HEK293 (cell line): ENCODE results near the gene AHSA1.

ENCODE experiments used
- CTCF ChIP-seq: fragments of 450-650 bp; formaldehyde crosslinking; IDR thresholded peaks from 2 replicates; pipeline ENCODE4 v1.5.1; 2016; ENCODE audit warnings: missing biosample characterization, missing genetic modification characterization
- FEZF1 ChIP-seq: fragments of 450-650 bp; formaldehyde crosslinking; IDR thresholded peaks from 2 replicates; pipeline ENCODE4 v1.5.1; 2016; ENCODE audit warnings: missing biosample characterization, missing genetic modification characterization
- HOXA7 ChIP-seq: sonication (generic); formaldehyde crosslinking; IDR thresholded peaks from 2 replicates; pipeline ENCODE4 v1.8.1; 2022; ENCODE audit warnings: missing genetic modification reagents, borderline replicate concordance
- KLF10 ChIP-seq: fragments of 450-650 bp; IDR thresholded peaks from 2 replicates; pipeline ENCODE4 v1.5.1; 2018; ENCODE audit warnings: missing biosample characterization, mild to moderate bottlenecking, missing genetic modification characterization
- KLF9 ChIP-seq: fragments of 450-650 bp; formaldehyde crosslinking; IDR thresholded peaks from 2 replicates; pipeline ENCODE4 v1.5.1; 2016; ENCODE audit warnings: missing biosample characterization, missing genetic modification characterization, low read depth
- MYNN ChIP-seq: fragments of 450-650 bp; formaldehyde crosslinking; IDR thresholded peaks from 2 replicates; pipeline ENCODE4 v1.5.1; 2016; ENCODE audit warnings: missing biosample characterization, missing genetic modification characterization, borderline replicate concordance
- PRDM10 ChIP-seq: fragments of 450-650 bp; formaldehyde crosslinking; IDR thresholded peaks from 2 replicates; pipeline ENCODE4 v1.5.1; 2016; ENCODE audit warnings: missing biosample characterization, missing genetic modification characterization
- SCRT2 ChIP-seq: fragments of 450-650 bp; formaldehyde crosslinking; IDR thresholded peaks from 2 replicates; pipeline ENCODE4 v1.5.1; 2016; ENCODE audit warnings: missing biosample characterization, missing genetic modification characterization
- TSHZ1 ChIP-seq: fragments of 450-650 bp; formaldehyde crosslinking; IDR thresholded peaks from 2 replicates; pipeline ENCODE4 v1.5.1; 2016; ENCODE audit warnings: missing biosample characterization, missing genetic modification characterization, borderline replicate concordance
- ZNF394 ChIP-seq: fragments of 450-650 bp; formaldehyde crosslinking; IDR thresholded peaks from 2 replicates; pipeline ENCODE4 v1.5.1; 2016; ENCODE audit warnings: missing biosample characterization, missing genetic modification characterization, mild to moderate bottlenecking, moderate library complexity, borderline replicate concordance
- ZNF398 ChIP-seq: fragments of 450-650 bp; formaldehyde crosslinking; IDR thresholded peaks from 2 replicates; pipeline ENCODE4 v1.5.1; 2017; ENCODE audit warnings: missing biosample characterization, missing genetic modification characterization
- ZNF488 ChIP-seq: fragments of 450-650 bp; formaldehyde crosslinking; IDR thresholded peaks from 2 replicates; pipeline ENCODE4 v1.5.1; 2016; ENCODE audit warnings: missing biosample characterization, missing genetic modification characterization
- ZNF510 ChIP-seq: fragments of 450-650 bp; formaldehyde crosslinking; IDR thresholded peaks from 2 replicates; pipeline ENCODE4 v1.5.1; 2018; ENCODE audit warnings: mild to moderate bottlenecking, missing genetic modification characterization, missing biosample characterization; ENCODE audit not compliant: insufficient replicate concordance
- ZNF548 ChIP-seq: fragments of 450-650 bp; formaldehyde crosslinking; IDR thresholded peaks from 2 replicates; pipeline ENCODE4 v1.5.1; 2016; ENCODE audit warnings: missing biosample characterization, missing genetic modification characterization
- ZNF555 ChIP-seq: fragments of 450-650 bp; formaldehyde crosslinking; conservative IDR thresholded peaks from 2 replicates; pipeline ENCODE4 v1.5.1; 2017; ENCODE audit warnings: missing biosample characterization, mild to moderate bottlenecking, missing genetic modification characterization, inconsistent platforms
- ZNF558 ChIP-seq: fragments of 450-650 bp; formaldehyde crosslinking; IDR thresholded peaks from 2 replicates; pipeline ENCODE4 v1.5.1; 2016; ENCODE audit warnings: missing biosample characterization, missing genetic modification characterization
- ZNF580 ChIP-seq: fragments of 450-650 bp; formaldehyde crosslinking; IDR thresholded peaks from 2 replicates; pipeline ENCODE4 v1.5.1; 2016; ENCODE audit warnings: missing biosample characterization, missing genetic modification characterization
- ZNF596 ChIP-seq: fragments of 450-650 bp; IDR thresholded peaks from 2 replicates; pipeline ENCODE4 v1.5.0; 2018; ENCODE audit warnings: missing biosample characterization, mild to moderate bottlenecking, missing genetic modification characterization, moderate library complexity
- ZNF600 ChIP-seq: fragments of 450-650 bp; formaldehyde crosslinking; IDR thresholded peaks from 2 replicates; pipeline ENCODE4 v1.5.1; 2016; ENCODE audit warnings: missing biosample characterization, missing genetic modification characterization
- ZNF639 ChIP-seq: fragments of 450-650 bp; formaldehyde crosslinking; IDR thresholded peaks from 2 replicates; pipeline ENCODE4 v1.5.1; 2016; ENCODE audit warnings: missing biosample characterization, missing genetic modification characterization
- ZNF658 ChIP-seq: fragments of 450-650 bp; formaldehyde crosslinking; IDR thresholded peaks from 2 replicates; pipeline ENCODE4; 2016; ENCODE audit warnings: missing biosample characterization, missing genetic modification characterization
- ZNF692 ChIP-seq: fragments of 450-650 bp; formaldehyde crosslinking; IDR thresholded peaks from 2 replicates; pipeline ENCODE4 v1.5.1; 2016; ENCODE audit warnings: missing biosample characterization, missing genetic modification characterization
- ZNF776 ChIP-seq: fragments of 450-650 bp; formaldehyde crosslinking; IDR thresholded peaks from 2 replicates; pipeline ENCODE4 v1.5.0; 2017; ENCODE audit warnings: missing biosample characterization, missing genetic modification characterization, borderline replicate concordance

Gene AHSA1

GRCh38 chr14:77470224-77470870 lies 12.5 kb downstream of the AHSA1 start (continued):
- TF ChIP-seq ZNF488 (tag by site-specific recombination): no peak
- peak; percentile 66 for TF ChIP-seq ZNF596 (tag by site-specific recombination)
- TF ChIP-seq PRDM10 (tag by site-specific recombination): no peak
- TF ChIP-seq MYNN: no peak
- TF ChIP-seq ZNF692 (tag by site-specific recombination): no peak
- no peak for TF ChIP-seq KLF9 (tag by site-specific recombination)
- TF ChIP-seq ZNF548 (tag by site-specific recombination): no peak
- TF ChIP-seq FEZF1 (tag by site-specific recombination): peak; percentile 79
- TF ChIP-seq ZNF600 (tag by site-specific recombination): peak; percentile 45; the same call in 1 of the 2 replicates
- TF ChIP-seq ZNF394 (tag by site-specific recombination): no peak
- TF ChIP-seq ZNF558 (tag by site-specific recombination): no peak
- no peak for TF ChIP-seq ZNF580 (tag by site-specific recombination)
- TF ChIP-seq ZNF510 (tag by site-specific recombination): no peak
- no peak for TF ChIP-seq ZNF776 (tag by site-specific recombination)
- no peak for TF ChIP-seq SCRT2 (tag by site-specific recombination)
- no peak for TF ChIP-seq TSHZ1 (tag by site-specific recombination)
- no peak for TF ChIP-seq ZNF658 (tag by site-specific recombination)
- no peak for TF ChIP-seq HOXA7 (CRISPR knock-in tag)
- TF ChIP-seq ZNF639 (tag by site-specific recombination): no peak
- TF ChIP-seq CTCF (tag by site-specific recombination): no peak
- TF ChIP-seq KLF10 (tag by site-specific recombination): no peak
- no peak for TF ChIP-seq ZNF398 (tag by site-specific recombination)
- no peak for TF ChIP-seq ZNF555
